Uterus (tissue), 4 donors: ENCODE measurements around the gene PAPSS2. TPM values are rescaled to one million over a fixed set of nuclear protein-coding genes. Genes with fewer than 3 reads are reported as not detected.

Experiments
- DNase-seq, 2 donors: peaks; one replicate each; pipeline ENCODE4 v3.0.0-alpha.2; 2019 to 2020
- H3K27ac ChIP-seq, 2 donors: fragments of 200-600 bp; sonication (generic); 1 replicate in 1 of 2; 2 replicates in 1 of 2; pipeline ENCODE4 v1.5.1; 2016 to 2018
- H3K27me3 ChIP-seq, 2 donors: fragments of 200-600 bp; sonication (generic); one replicate each; pipeline ENCODE4 v1.5.1; 2018 to 2019; ENCODE audit warnings: control low read depth in 1 of 2
- H3K36me3 ChIP-seq, 2 donors: fragments of 200-600 bp; sonication (generic); one replicate each; pipeline ENCODE4 v1.5.1; 2019; ENCODE audit warnings: control low read depth in 1 of 2
- H3K4me1 ChIP-seq, 2 donors: fragments of 200-600 bp; sonication (generic); one replicate each; pipeline ENCODE4 v1.5.1; 2018 to 2019; ENCODE audit warnings: control low read depth in 1 of 2
- H3K4me3 ChIP-seq, 2 donors: fragments of 200-600 bp; sonication (generic); 1 replicate in 1 of 2; 2 replicates in 1 of 2; pipeline ENCODE4 v1.5.1; 2018 to 2019; ENCODE audit warnings: mild to moderate bottlenecking in 1 of 2
- H3K9me3 ChIP-seq, 2 donors: fragments of 200-600 bp; sonication (generic); one replicate each; pipeline ENCODE4 v1.5.1; 2019; ENCODE audit warnings: control low read depth in 1 of 2
- POLR2A ChIP-seq, 2 donors: fragments of 450-650 bp; IDR thresholded peaks; one replicate each; pipeline ENCODE4 v1.6.1; 2016; ENCODE audit warnings: antibody characterized with exemption in 2 of 2, mild to moderate bottlenecking in 1 of 2, moderate library complexity in 1 of 2
- intact Hi-C: fragments of 100-400 bp; cut with DNase I; formaldehyde crosslinking; loops from one replicate; pipeline ENCODE4 v1.15.1; 2023; ENCODE audit warnings: low total_unique reads
- total RNA-seq, 4 donors: library from RNA; depleted of rRNA in 3 of 4; stranded (reverse); fragments of >200 nt in 3 of 4; gene quantifications; one replicate each; pipeline versions ENCODE4 v1.1.0 to v1.2.4, GENCODE V29; 2014 to 2023
- TF ChIP-seq, protein P1 (sequence below), 4 experiments: fragments of 200-600 bp in 2 of 4; fragments of 450-650 bp in 2 of 4; sonication (generic) in 2 of 4; IDR thresholded peaks; one replicate each; pipeline ENCODE4 v1.5.1; 2016 to 2019; ENCODE audit warnings: antibody characterized with exemption in 4 of 4, mild to moderate bottlenecking in 2 of 4, moderate library complexity in 1 of 4
- donor health status: DM: yes; HTN: yes; CAD: no.

Gene PAPSS2
- total RNA-seq, 4 donors from 2014 or later, result 16.2 to 30.2 (median 22.9) TPM

DNA sequence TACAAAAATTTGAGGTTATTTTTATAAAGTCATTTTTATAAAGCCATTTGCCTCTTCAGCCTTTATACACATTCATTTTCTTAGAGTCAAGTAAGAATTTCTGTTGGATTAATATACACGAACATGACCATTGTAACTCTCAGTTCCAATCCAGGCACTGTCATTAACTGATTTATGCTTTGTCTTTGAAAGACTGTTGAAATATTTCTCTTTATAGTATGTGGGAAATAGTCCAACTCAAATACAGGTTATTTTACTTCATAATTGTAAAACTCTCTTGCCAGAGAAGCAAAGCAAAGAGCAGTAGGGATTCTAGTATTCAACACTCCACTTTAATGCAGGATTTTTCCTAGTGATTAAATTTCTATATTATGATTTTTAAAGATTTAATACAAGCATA lies 36.5 kb upstream of the PAPSS2 start:
- DNase-seq, result no peak
- Histone ChIP-seq H3K27ac (no peak overlapping the region), H3K4me1 (no peaks in the 10 kb centered on the region), H3K36me3 (no peaks in the 10 kb centered on the region), H3K27me3 (no peaks in the 10 kb centered on the region), H3K4me3 (no peak overlapping the region), H3K9me3 (no peaks in the 10 kb centered on the region)
- no peak for TF ChIP-seq POLR2A (IDR thresholded peaks at IDR 0.05)
- TF ChIP-seq, protein P1, sequence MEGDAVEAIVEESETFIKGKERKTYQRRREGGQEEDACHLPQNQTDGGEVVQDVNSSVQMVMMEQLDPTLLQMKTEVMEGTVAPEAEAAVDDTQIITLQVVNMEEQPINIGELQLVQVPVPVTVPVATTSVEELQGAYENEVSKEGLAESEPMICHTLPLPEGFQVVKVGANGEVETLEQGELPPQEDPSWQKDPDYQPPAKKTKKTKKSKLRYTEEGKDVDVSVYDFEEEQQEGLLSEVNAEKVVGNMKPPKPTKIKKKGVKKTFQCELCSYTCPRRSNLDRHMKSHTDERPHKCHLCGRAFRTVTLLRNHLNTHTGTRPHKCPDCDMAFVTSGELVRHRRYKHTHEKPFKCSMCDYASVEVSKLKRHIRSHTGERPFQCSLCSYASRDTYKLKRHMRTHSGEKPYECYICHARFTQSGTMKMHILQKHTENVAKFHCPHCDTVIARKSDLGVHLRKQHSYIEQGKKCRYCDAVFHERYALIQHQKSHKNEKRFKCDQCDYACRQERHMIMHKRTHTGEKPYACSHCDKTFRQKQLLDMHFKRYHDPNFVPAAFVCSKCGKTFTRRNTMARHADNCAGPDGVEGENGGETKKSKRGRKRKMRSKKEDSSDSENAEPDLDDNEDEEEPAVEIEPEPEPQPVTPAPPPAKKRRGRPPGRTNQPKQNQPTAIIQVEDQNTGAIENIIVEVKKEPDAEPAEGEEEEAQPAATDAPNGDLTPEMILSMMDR (IDR thresholded peaks at IDR 0.05), result no peak
- intact Hi-C loops, result no loop called here

DNA sequence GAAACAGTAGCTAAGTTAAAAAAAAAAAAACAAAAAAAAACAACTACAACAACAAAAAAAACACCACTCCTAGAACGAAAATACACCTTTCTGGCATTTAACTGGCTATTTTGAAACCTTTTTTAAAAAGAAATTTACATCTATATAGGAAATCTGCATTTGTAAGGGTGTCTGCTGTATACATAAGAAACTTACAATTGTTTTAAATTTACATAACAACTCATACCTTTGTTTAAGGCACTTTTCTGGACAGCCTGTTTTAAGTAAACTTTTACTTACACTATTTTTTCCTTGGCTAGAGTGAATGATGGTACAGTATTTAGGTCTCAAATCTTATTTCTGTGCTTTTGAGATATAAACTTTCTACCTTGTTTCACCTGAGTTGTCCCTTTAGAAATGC lies 34.0 kb upstream of the PAPSS2 start:
- H3K36me3 ChIP-seq, result no peaks in the 10 kb centered on the region
- H3K4me1 ChIP-seq, result no peaks in the 10 kb centered on the region
- no peaks in the 10 kb centered on the region for H3K27me3 ChIP-seq
- H3K9me3 ChIP-seq, result no peaks in the 10 kb centered on the region
- TF ChIP-seq POLR2A (IDR thresholded peaks at IDR 0.05), result no peak
- TF ChIP-seq, protein P1 (IDR thresholded peaks at IDR 0.05), result no peak
- no peak for DNase-seq
- H3K4me3 ChIP-seq, result no peak overlapping the region
- intact Hi-C loops, result no loop called here
- H3K27ac ChIP-seq, result no peak overlapping the region

DNA sequence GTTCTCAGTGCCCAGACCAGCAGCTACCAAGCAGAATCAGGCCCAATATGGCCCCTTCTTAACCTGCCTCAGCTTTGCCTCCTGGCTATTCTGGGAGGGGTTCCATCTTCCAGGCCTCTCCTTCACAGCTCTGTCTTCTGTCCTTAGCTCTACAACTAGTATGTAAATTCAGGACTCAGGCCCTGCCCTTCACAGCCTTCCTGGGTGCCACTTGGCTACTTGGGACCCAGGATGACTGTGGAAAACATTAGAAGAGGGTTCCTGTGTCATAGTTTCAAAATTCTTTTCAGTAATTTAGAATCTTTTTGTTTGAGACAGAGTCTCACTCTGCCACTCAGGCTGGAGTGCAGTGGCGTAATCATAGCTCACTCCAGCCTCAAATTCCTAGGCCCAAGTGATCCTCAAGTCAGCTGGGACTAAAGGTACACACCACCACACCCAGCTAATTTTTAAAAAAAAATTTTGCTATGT lies 33.2 kb upstream of the PAPSS2 start:
- intact Hi-C loops, result no loop called here
- Histone ChIP-seq H3K4me1 (no peaks in the 10 kb centered on the region), H3K36me3 (no peaks in the 10 kb centered on the region), H3K27ac (no peak overlapping the region), H3K4me3 (no peak overlapping the region), H3K9me3 (no peaks in the 10 kb centered on the region), H3K27me3 (no peaks in the 10 kb centered on the region)
- TF ChIP-seq, protein P1 (IDR thresholded peaks at IDR 0.05), result no peak
- no peak for DNase-seq

DNA sequence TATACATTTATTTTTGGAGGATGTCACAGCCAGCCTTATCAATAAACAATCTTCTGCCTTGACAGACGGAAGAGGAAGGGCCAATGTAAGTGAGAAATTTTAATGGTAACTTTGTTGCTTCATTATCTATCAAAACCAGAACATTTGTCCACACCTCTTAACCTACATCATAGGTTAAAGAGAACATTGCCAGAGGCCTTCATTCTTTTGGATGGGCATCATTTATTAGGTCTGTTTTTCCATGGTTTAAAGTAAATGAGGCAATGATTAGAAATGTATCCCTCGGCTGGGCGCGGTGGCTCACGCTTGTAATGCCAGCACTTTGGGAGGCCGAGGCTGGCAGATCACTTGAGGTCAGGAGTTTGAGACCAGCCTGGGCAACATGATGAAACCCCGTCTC lies 29.5 kb upstream of the PAPSS2 start:
- H3K27ac ChIP-seq, result no peak overlapping the region
- TF ChIP-seq, protein P1 (IDR thresholded peaks at IDR 0.05), result no peak
- TF ChIP-seq POLR2A (IDR thresholded peaks at IDR 0.05), result no peak
- intact Hi-C loops, result no loop called here
- no peaks in the 10 kb centered on the region for H3K4me1 ChIP-seq
- H3K36me3 ChIP-seq, result no peaks in the 10 kb centered on the region
- H3K9me3 ChIP-seq, result no peaks in the 10 kb centered on the region
- no peak for DNase-seq
- H3K27me3 ChIP-seq, result no peaks in the 10 kb centered on the region
- H3K4me3 ChIP-seq, result no peak overlapping the region

DNA sequence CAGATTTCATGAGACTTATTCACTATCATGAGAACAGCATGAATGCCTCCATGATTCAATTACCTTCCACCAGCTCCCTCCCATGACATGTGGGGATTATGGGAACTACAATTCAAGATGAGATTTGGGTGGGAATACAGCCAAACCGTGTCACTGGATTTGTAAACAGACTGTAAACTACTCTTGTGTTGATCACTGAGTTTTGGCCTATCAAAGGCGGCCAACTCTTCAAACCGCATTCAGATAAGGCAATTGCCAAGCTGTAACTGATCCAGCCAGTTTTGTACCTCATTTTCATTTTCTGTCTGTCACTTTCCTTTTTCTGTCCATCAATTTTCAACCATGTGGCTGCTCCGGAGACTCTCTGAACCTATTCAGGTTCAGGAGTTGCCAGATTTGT lies 27.2 kb upstream of the PAPSS2 start:
- no peak overlapping the region for H3K27ac ChIP-seq
- no peaks in the 10 kb centered on the region for H3K4me1 ChIP-seq
- DNase-seq, result no peak
- no peaks in the 10 kb centered on the region for H3K27me3 ChIP-seq
- intact Hi-C loops, result no loop called here
- no peaks in the 10 kb centered on the region for H3K36me3 ChIP-seq
- no peaks in the 10 kb centered on the region for H3K9me3 ChIP-seq
- TF ChIP-seq POLR2A (IDR thresholded peaks at IDR 0.05), result no peak
- TF ChIP-seq, protein P1 (IDR thresholded peaks at IDR 0.05), result no peak
- H3K4me3 ChIP-seq, result no peak overlapping the region
